Progenitor cell of endocrine pancreas (in vitro differentiated cells): ENCODE measurements around the gene MOXD1. TPM values are rescaled to one million over a fixed set of nuclear protein-coding genes. Genes with fewer than 3 reads are reported as not detected.

ENCODE experiments used
- DNase-seq: peaks from one replicate; pipeline ENCODE4 v3.0.0; 2021; ENCODE audit warnings: low spot score; ENCODE audit not compliant: unreplicated experiment
- H3K27ac Mint-ChIP-seq: 2 replicates; pipeline ENCODE4 v1.8.0; 2021; ENCODE audit warnings: mild to moderate bottlenecking, moderate library complexity, mixed read lengths
- H3K27me3 Mint-ChIP-seq: 2 replicates; pipeline ENCODE4 v1.8.0; 2021; ENCODE audit warnings: mixed read lengths
- H3K36me3 Mint-ChIP-seq: 2 replicates; pipeline ENCODE4 v1.8.0; 2022; ENCODE audit warnings: mixed read lengths; ENCODE audit not compliant: insufficient read depth
- H3K4me1 Mint-ChIP-seq: 2 replicates; pipeline ENCODE4 v1.8.0; 2021; ENCODE audit warnings: low read depth, mixed read lengths
- H3K4me3 Mint-ChIP-seq: 2 replicates; pipeline ENCODE4 v1.8.0; 2021; ENCODE audit warnings: low read depth, mild to moderate bottlenecking, moderate library complexity, mixed read lengths
- H3K9me3 Mint-ChIP-seq: 2 replicates; pipeline ENCODE4 v1.8.0; 2021; ENCODE audit warnings: low read depth, mixed read lengths
- total RNA-seq: library from RNA; stranded (reverse); gene quantifications from 2 replicates; pipeline ENCODE4 v1.2.1, GENCODE V29; 2021
- TF ChIP-seq, protein P1 (sequence below): fragments of 200-600 bp; sonication (generic); IDR thresholded peaks from one replicate; pipeline ENCODE4 v1.5.0; 2021; ENCODE audit warnings: antibody characterized with exemption, mild to moderate bottlenecking; ENCODE audit not compliant: unreplicated experiment

Gene MOXD1
- total RNA-seq, 1 donor from 2014 or later: 8.4 TPM

DNA sequence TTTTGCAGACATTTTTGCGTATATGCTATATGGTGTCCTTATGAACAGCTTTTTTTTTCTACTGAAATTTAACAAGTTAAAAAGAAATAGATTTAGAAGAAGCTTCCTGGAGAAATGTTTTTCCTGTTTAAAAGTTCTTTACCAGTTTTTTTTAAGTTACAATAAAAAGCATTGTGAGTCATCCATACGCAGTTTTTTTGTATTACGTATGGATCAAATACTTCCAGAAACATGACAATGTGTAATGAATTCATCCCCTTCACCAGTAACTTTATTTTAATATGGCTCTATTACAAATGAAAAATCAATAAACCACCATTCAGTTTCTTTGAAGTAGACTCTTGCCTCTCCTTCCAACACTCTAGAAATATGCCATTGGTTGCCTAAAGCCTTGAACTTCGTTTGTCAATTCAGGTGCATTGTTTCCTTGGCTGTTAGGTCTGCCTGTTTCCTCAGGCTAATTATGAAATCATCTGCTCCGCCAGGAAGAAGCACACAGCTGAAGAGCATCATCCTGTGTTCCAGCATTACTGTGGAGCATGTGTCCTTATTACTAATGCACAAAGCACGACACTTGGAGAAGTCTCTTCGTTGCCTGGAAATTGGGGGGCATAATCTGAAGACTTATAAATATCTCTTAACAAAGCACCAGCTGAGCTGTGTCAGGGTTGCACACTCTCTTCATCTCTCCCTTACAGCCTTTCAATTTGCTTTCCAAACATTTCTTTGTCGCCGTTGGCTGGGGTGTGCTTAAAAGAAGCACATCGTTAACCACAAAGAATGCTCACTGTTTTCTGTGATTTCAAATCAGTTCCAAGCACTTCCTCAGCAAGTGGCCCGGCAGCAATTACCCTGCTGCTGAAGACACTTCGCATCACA is 9.6 kb downstream of the MOXD1 start:
- H3K4me3 Mint-ChIP-seq: no peak overlapping the region
- H3K36me3 Mint-ChIP-seq: peaks cover 5% of the 10 kb centered on the region
- peaks cover 23% of the 10 kb centered on the region for H3K9me3 Mint-ChIP-seq
- peaks cover under 1% of the 10 kb centered on the region for H3K27me3 Mint-ChIP-seq
- TF ChIP-seq, protein P1, sequence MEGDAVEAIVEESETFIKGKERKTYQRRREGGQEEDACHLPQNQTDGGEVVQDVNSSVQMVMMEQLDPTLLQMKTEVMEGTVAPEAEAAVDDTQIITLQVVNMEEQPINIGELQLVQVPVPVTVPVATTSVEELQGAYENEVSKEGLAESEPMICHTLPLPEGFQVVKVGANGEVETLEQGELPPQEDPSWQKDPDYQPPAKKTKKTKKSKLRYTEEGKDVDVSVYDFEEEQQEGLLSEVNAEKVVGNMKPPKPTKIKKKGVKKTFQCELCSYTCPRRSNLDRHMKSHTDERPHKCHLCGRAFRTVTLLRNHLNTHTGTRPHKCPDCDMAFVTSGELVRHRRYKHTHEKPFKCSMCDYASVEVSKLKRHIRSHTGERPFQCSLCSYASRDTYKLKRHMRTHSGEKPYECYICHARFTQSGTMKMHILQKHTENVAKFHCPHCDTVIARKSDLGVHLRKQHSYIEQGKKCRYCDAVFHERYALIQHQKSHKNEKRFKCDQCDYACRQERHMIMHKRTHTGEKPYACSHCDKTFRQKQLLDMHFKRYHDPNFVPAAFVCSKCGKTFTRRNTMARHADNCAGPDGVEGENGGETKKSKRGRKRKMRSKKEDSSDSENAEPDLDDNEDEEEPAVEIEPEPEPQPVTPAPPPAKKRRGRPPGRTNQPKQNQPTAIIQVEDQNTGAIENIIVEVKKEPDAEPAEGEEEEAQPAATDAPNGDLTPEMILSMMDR: no peak
- no peak overlapping the region for H3K27ac Mint-ChIP-seq
- H3K4me1 Mint-ChIP-seq: peaks cover 12% of the 10 kb centered on the region
- DNase-seq: no peak

DNA sequence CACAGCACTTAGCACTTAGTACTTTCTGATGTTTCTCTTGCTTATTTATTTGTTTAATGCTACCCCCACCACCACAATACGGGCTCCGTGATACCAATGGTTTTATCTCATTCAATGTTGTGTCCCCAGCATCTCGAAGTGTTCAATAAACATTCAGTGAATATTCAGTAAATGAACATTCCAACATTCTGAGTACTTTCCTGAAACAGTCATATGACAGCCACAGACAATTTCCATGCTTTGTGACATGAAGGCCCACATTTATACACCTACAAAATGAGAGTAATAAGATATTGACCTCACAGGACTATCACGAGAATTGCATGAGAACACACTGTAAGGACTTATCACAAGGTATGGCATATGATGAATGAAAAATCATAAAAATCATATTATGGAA is 10.8 kb downstream of the MOXD1 start:
- Mint-ChIP-seq H3K27me3 (no peaks in the 10 kb centered on the region), H3K4me3 (no peak overlapping the region), H3K27ac (no peak overlapping the region), H3K9me3 (peaks cover 16% of the 10 kb centered on the region), H3K4me1 (peaks cover 12% of the 10 kb centered on the region), H3K36me3 (peaks cover 5% of the 10 kb centered on the region)
- DNase-seq: no peak
- TF ChIP-seq, protein P1: no peak

DNA sequence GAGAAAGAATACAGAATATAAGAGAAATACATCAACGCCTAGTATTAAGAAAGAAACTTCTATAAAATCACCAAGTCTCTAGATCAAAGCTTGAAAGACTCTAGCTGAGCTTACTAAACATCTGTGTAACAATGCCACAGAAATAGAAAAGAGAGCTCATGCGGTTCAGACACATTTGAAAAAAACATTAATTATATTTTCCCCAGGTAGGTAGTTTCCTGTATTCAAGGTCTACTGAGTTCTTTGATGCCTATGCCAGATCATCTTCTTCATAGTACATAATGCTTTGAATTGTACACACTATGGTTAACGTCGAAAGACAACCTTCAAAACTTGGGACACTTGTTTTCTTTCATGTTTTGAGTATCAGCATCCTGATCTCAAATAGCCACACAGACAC is 11.3 kb downstream of the MOXD1 start:
- Mint-ChIP-seq H3K36me3 (peaks cover 5% of the 10 kb centered on the region), H3K4me3 (no peak overlapping the region), H3K4me1 (peaks cover 12% of the 10 kb centered on the region), H3K9me3 (peaks cover 12% of the 10 kb centered on the region), H3K27ac (no peak overlapping the region), H3K27me3 (no peaks in the 10 kb centered on the region)
- TF ChIP-seq, protein P1: no peak
- no peak for DNase-seq

DNA sequence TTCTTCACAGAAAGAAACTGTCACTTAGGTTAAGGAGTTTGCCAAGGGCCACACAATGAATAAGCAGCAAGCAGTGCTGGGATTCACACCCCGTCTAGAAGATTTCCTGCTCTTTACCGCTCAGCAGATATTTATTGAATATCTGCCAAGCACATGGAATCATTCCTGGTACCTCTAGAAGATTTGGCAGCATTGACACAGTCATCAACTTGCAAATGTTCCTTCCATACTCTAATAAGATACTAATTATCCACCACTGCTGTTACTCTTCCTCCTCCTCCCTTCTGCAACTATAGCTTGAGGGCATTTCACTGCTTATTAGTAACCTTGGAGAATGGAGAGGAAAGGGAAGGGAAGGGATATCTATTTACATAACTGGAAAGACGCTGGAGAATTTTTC is 13.0 kb downstream of the MOXD1 start:
- TF ChIP-seq, protein P1: no peak
- Mint-ChIP-seq H3K27ac (no peak overlapping the region), H3K9me3 (no peaks in the 10 kb centered on the region), H3K36me3 (no peaks in the 10 kb centered on the region), H3K4me1 (peaks cover 12% of the 10 kb centered on the region), H3K4me3 (no peak overlapping the region), H3K27me3 (no peaks in the 10 kb centered on the region)
- no peak for DNase-seq

DNA sequence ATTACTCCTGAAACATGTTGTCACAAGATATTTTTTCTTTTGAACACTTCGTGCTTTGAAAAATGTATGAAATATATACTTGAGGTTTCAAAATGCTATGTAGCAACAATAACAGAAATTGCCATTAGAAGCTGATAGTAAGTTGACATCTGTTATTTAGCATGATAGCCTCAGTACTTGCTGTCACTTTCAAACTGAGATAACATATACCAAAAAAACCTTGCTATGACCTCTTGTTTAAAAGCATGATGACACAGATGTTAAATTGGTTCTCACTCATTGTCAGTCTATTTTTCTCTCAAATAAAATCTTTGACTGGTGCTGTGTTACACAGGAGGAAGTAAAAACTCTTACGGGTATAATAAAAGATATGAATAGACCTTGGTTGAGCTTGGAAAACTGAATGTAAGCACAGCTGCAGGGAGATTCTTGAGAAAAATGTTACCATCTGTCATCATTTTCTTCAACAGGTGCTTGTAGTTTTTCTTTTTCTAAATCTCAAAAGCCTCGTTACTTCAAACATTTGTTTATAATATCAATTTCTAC is 18.6 kb downstream of the MOXD1 start:
- Mint-ChIP-seq H3K27ac (no peak overlapping the region), H3K36me3 (peaks cover 7% of the 10 kb centered on the region), H3K27me3 (no peaks in the 10 kb centered on the region), H3K4me3 (no peak overlapping the region), H3K9me3 (peaks cover 15% of the 10 kb centered on the region), H3K4me1 (peaks cover 6% of the 10 kb centered on the region)
- TF ChIP-seq, protein P1: no peak
- no peak for DNase-seq
